HPDE6-E6E7 (cell line): Measurements from ENCODE around the gene MAN2B2.
A peak's percentile ranks its signal among the peaks of the same experiment; 100 is the strongest.

Source experiments
- DNase-seq: peaks from one replicate; pipeline ENCODE4 v3.0.0; 2011; ENCODE audit warnings: missing footprints; ENCODE audit errors: extremely low spot score

MAN2B2 gene

DNA sequence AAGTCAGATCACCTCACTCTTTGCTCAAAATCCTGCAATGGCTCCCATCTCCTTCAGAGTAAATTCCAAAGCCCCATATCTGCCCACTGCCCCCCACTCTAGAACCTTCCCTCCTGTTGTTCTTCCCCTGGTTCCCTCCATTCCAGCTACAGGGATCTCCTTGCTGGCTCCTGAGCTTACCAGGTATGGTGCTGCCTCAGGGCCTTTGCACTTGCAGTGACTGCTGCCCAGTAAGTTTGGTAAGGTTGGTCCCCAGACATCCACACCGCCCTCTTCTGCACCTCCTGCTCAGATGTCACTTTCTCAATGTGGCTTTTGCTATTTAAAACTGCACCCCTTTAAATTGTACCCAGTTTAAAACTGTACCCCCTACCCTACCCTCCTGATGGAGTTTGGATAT lies 7.8 kb upstream of the MAN2B2 start:
- no peak for DNase-seq

DNA sequence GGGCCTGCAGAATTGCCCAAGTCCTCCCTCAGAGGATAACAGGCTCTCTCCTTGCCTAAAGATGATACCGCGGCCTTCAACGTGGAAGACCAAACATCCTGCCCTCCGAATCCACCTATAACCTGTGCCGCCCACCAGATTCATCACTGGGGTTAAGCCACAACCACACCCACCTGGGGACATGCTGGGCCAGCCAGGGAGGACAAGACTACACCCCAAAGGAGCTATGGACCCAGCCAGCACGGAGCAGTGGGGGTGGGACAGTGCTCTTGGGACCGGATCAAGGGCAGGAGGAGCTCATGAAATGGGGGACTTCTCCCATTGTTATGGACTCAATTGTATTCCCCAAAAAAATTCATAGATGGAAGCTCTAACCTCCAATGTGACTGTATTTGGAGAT lies 6.8 kb upstream of the MAN2B2 start:
- no peak for DNase-seq

DNA sequence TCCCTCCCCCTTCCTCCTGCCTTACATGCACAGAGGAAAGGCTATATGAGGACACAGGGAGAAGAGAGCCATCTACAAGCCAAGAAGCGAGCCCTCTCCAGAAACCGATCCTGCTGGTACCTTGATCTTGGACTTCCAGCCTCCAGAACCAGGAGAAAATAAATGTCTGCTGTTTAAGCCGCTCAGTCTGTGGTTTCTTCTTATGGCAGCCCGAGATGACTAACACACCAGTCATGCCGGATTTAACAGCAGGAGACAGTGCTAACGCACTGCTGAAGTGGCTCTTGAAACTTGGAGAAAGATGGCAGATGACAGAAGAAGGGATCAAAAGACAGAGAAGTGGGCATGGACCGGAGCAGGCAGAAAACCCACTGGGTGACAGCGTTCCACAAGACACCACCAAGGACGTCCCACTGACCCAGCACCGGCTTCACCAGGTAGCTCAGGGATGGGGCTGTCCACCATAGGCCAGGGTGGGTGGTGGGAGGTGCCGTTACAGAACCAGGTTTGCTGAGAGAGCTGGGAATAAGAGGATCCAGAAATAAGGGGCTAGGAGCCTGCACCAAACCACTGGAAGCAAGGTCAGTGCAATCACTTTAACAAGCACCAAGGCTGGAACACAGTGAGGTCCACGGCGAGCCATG lies 6.2 kb upstream of the MAN2B2 start:
- peak; percentile 65 for DNase-seq

- no peak for DNase-seq
Observed at GRCh38 chr4:6571608-6572007, 3.4 kb upstream of the MAN2B2 start.

GRCh38 chr4:6573551-6573950 lies 1.4 kb upstream of the MAN2B2 start:
- no peak for DNase-seq

DNA sequence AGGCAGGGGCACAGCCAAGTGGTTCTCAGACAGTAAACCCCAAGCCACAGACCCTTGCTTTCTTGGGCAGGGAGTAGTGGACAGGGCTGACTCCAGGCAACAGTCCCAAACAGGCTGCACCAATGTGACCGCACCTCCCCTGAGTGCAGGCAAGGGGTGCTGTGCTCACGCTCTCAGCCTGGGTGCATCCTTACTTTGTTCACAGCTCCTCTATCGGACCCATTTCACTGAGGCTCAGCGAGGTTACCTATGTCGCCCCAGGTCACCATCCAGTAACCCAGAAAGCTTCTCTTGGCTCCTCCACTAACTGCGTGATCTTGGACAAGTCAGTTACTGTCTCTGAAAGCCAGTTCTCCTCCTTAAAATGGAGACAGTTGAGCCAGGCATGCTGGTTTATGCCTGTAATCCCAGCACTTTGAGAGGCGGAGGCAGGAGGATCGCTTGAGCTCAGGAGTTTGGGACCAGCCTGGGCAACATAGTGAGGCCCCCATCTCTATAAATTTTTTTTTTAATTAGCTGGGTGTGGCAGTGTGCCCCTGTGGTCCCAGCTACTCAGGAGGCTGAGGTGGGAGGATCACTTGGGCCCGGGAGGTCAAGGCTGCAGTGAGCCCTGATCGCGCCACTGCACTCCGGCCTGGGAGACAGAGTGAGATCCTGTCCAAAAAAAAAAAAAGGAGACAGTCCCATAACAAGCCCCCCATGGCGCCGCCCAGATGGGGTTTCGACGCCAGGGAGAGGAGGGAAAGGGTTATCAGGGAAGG lies 823 bp upstream of the MAN2B2 start:
- DNase-seq, result no peak

GRCh38 chr4:6575503-6576240 lies 683 bp downstream of the MAN2B2 start:
- no peak for DNase-seq

- DNase-seq, result no peak
Observed at GRCh38 chr4:6576512-6576911, 1.5 kb downstream of the MAN2B2 start.

GRCh38 chr4:6576932-6577331 lies 1.9 kb downstream of the MAN2B2 start:
- no peak for DNase-seq

GRCh38 chr4:6577409-6577808 lies 2.4 kb downstream of the MAN2B2 start:
- no peak for DNase-seq

DNA sequence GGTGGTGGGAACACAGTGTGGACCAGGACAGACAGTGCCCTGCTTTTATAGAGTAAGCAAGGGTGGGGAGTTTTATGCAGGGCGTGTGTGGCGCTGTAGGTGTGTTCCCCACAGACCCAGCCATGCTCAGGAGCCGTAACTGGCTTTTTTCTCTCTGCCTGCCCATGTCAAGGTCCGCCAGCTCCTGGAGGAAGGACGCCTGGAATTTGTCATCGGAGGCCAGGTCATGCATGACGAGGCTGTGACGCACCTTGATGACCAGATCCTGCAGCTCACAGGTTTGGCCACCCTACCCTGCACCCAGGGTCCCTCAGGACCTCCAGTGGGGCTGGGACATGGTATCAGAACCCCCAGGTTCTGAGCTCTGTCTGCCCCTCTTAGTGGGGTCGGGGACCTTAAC lies 3.2 kb downstream of the MAN2B2 start:
- no peak for DNase-seq

- no peak for DNase-seq
Observed at GRCh38 chr4:6580353-6580752, 5.4 kb downstream of the MAN2B2 start.

DNA sequence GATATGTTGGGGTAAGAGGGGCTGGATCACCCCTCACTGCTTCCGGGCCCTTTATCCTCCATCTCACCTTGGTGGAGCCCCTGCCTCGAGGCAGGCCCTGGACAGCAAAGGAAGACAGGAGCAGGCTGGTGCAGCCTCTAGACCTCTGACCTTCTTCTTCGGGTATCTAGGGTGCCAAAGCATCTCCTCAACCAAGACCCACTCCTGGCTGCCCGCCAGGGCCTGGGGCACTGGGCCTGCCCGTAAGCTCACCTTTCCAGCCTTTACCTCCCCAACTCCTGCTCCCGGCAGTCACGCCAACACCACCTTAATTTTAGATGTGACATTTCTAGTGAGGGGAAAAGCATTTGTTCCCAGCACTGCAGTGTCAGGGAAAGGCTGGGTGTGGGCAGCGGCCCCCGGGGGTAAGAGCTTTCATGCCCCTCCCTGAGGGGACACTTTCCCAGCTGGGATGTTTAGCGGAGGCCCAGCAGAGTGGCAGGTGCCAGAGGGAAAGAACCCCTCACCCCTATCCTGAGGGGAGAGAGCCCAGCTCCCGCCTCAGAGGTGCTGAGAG lies 6.7 kb downstream of the MAN2B2 start:
- no peak for DNase-seq

- no peak for DNase-seq
Observed at GRCh38 chr4:6582889-6583490, 8.0 kb downstream of the MAN2B2 start.

GRCh38 chr4:6584865-6585264 lies 9.9 kb downstream of the MAN2B2 start:
- DNase-seq, result no peak

- DNase-seq, result no peak
Observed at GRCh38 chr4:6586715-6587325, 11.8 kb downstream of the MAN2B2 start.

DNA sequence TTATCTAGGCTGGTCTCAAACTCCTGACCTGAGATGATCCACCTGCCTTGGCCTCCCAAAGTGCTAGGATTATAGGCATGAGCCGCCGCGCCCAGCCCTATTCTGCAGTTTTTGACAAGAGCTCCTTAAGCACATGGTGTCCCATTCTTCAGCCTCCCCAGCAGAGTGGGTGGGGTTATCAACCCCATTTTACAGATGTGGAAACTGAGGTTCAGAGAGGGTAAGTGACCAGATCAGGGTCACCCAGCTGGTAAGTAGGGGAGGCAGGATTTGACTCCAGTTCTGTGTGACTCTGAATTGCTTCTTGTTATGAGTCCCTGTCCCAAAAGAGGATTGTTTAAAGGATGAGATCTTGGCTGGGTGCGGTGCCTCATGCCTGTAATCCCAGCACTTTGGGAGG lies 14.5 kb downstream of the MAN2B2 start:
- DNase-seq, result no peak

DNA sequence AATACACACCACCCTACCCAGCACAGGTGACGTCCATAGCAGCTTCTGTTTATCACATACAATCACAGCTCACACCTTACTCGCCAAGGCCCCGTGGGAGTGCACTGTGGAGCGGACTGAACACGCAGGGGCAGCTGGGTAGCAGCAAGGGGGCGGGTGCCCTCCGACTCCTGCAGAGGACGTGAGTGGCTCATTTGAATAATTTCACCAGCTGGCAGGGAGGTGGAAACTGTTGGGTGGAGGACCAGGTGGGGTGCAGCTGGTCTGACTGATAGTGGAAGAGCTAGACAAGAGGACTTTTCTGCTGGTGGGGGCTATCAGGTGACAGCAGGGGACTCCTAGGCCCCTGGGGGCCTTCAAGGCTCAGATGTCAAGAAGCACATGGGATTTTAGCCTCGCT lies 16.3 kb downstream of the MAN2B2 start:
- no peak for DNase-seq

- DNase-seq, result no peak
Observed at GRCh38 chr4:6591781-6592180, 16.8 kb downstream of the MAN2B2 start.

DNA sequence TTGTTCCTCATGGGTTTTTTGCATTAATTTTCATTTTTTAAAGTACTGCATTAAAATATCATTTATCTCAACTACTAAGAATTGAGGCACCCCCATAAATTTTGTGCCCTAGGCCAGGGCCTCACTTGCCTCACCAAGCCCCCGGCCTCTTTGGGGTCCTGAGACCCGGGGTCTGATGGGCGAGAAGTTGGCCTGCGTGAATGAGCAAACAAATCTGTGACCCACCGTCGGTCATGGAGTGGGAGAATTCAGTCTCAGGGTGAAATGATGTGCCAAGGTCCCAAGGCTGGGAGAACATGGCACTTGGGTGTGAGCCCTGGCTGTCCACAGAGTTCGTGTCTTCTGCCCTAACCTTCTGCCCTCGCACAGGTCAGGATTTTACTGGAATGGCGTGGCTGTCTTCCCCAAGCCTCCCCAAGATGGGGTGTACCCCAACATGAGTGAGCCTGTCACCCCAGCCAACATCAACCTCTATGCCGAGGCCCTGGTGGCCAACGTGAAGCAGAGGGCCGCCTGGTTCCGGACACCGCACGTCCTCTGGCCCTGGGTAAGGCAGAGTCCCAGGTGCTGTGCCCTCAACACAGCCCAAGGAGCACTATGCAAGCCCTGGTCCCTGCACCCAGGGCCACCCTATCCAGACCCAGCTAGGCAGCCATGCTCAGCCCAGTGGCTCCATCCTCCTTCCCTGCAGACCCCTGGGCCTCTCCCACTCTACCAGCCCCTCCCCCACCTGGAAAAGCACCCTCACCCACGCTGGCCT lies 18.0 kb downstream of the MAN2B2 start:
- DNase-seq, result no peak

DNA sequence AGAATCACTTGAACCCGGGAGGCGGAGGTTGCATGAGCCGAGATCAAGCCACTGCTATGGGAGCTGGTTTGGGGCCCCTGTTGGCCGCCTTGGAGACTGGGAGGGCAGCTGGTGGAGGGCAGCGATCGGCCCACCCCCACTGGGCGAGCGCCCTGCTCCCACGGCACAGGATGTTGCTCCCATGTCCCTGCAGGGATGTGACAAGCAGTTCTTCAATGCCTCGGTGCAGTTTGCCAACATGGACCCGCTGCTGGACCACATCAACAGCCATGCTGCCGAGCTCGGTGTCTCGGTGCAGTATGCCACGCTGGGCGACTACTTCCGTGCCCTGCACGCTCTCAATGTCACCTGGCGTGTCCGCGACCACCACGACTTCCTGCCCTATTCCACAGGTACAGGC lies 19.4 kb downstream of the MAN2B2 start:
- DNase-seq, result no peak
